Astrocyte (in vitro differentiated cells and primary cell): ENCODE data around the gene MORN3.
"Not testable (repeated sequence)": the region's sequence is repeated elsewhere in the genome, so short reads cannot be mapped to it uniquely, and the experiment has no call there.

Experiments
- CTCF ChIP-seq: IDR thresholded peaks from 2 replicates; pipeline ENCODE4 v1.5.1; 2011; ENCODE audit warnings: low read depth, mild to moderate bottlenecking, inconsistent platforms, low read length, moderate library complexity; ENCODE audit not compliant: insufficient read depth
- EZH2 ChIP-seq: IDR thresholded peaks from 2 replicates; pipeline ENCODE4 v1.6.1; 2012; ENCODE audit warnings: mild to moderate bottlenecking, low read length, inconsistent platforms; ENCODE audit not compliant: insufficient read depth

- TF ChIP-seq EZH2, CTCF: not testable (repeated sequence)
These were observed 45.6 kb upstream of the MORN3 start for GRCh38 chr12:121715055-121715454.
